Adrenal gland (tissue), 5 donors: ENCODE results near the gene DBR1.

ENCODE experiments used
- CTCF ChIP-seq, 6 experiments: fragments of 450-650 bp in 4 of 6; fragments of 200-600 bp in 2 of 6; sonication (generic) in 1 of 6; IDR thresholded peaks; 1 replicate in 5 of 6; 2 replicates in 1 of 6; pipeline versions ENCODE4 v1.5.1 to v1.8.0; 2016 to 2021; ENCODE audit warnings: antibody characterized with exemption in 6 of 6, mild to moderate bottlenecking in 2 of 6, moderate library complexity in 1 of 6
- POLR2A ChIP-seq, 2 donors: fragments of 450-650 bp; IDR thresholded peaks; one replicate each; pipeline ENCODE4 v1.6.1; 2017; ENCODE audit warnings: antibody characterized with exemption in 2 of 2, mild to moderate bottlenecking in 2 of 2, moderate library complexity in 1 of 2
- donor health status: DM: no; HTN: no; CAD: no.

DNA sequence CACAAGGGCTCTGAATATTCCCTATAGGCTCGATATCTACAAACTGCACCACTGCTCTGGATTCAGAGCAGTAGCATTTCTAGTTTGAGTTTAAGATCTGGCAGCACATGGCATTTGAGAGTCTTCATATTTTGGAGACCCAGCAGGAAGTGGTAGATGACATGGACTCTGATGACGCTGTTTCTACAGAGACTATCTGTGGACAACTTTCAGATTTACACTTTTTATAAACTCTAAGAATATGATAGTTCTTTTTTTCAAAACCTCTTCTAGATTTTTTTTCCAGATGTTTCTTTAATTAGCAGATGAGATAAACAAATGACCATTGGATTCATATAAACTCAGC lies 48.2 kb upstream of the DBR1 start:
- TF ChIP-seq CTCF (IDR thresholded peaks at IDR 0.05) (no peak), POLR2A (IDR thresholded peaks at IDR 0.05) (no peak)
